Subcutaneous adipose tissue (tissue), 4 donors: Measurements from ENCODE around the gene WLS. TPM values are rescaled to one million over a fixed set of nuclear protein-coding genes. Genes with fewer than 3 reads are reported as not detected.

Experiments used
- CTCF ChIP-seq: fragments of 450-650 bp; IDR thresholded peaks from one replicate; pipeline ENCODE4 v1.5.1; 2016; ENCODE audit warnings: low read depth, mild to moderate bottlenecking, control low read depth, antibody characterized with exemption, moderate library complexity
- total RNA-seq, 4 donors: library from RNA; depleted of rRNA; stranded (reverse); fragments of >200 nt; gene quantifications; one replicate each; pipeline ENCODE4 v1.1.0, GENCODE V29; 2016

The WLS gene
- total RNA-seq, 4 donors from 2014 or later = 44.7 to 58.3 (median 51.5) TPM

- no peak for TF ChIP-seq CTCF
These were observed 91.0 kb downstream of the WLS start for GRCh38 chr1:68141071-68142021.

- TF ChIP-seq CTCF = no peak
These were observed 91.8 kb downstream of the WLS start for GRCh38 chr1:68140536-68140935.

- no peak for TF ChIP-seq CTCF
These were observed 96.1 kb downstream of the WLS start for GRCh38 chr1:68136187-68136586.

- no peak for TF ChIP-seq CTCF
These were observed 99.7 kb downstream of the WLS start for GRCh38 chr1:68132426-68133130.

- TF ChIP-seq CTCF = no peak
These were observed 101.1 kb downstream of the WLS start for GRCh38 chr1:68131261-68131660.

GRCh38 chr1:68129536-68130250, 102.6 kb downstream of the WLS start:
- no peak for TF ChIP-seq CTCF

- no peak for TF ChIP-seq CTCF
These were observed 103.5 kb downstream of the WLS start for GRCh38 chr1:68128820-68129219.
